Astrocyte of the spinal cord (primary cell): Measurements from ENCODE around the gene SLC26A1.
A peak's percentile ranks its signal among the peaks of the same experiment; 100 is the strongest.

Experiments used
- DNase-seq: peaks from one replicate; pipeline ENCODE4 v3.0.0; 2011; ENCODE audit warnings: low read depth, low spot score
- H3K4me3 ChIP-seq: 2 replicates; pipeline ENCODE4 v1.5.1; 2011; ENCODE audit warnings: low read depth, mild to moderate bottlenecking, low read length, moderate library complexity
- CTCF ChIP-seq: IDR thresholded peaks from 2 replicates; pipeline ENCODE4 v1.5.1; 2012; ENCODE audit warnings: low read depth, mild to moderate bottlenecking, low read length, inconsistent platforms
- in situ Hi-C: cut with HindIII; loops from 2 replicates; pipeline ENCODE4 v1.10.0; 2017; ENCODE audit warnings: low sequenced_read_pairs

SLC26A1 gene

GRCh38 chr4:987624-988513, 5.3 kb downstream of the SLC26A1 start:
- in situ Hi-C loops: no loop called here

GRCh38 chr4:986879-987623, 6.2 kb downstream of the SLC26A1 start, which contains the start of gene IDUA:
Gene IDUA, plus strand, starts transcription at chr4:987044. Its CDS starts 41 bp downstream, at chr4:987085.
- peak; percentile 49 for TF ChIP-seq CTCF
- peak; percentile 54 for DNase-seq
- peak within 1 kb of the TSS; percentile 58 for H3K4me3 ChIP-seq
- in situ Hi-C loops: no loop called here

More at GRCh38 chr4:987624-988513, 5.3 kb downstream of the SLC26A1 start:
- TF ChIP-seq CTCF: no peak
- peak overlapping the region; percentile 58 for H3K4me3 ChIP-seq
- DNase-seq: no peak

- TF ChIP-seq CTCF: no peak
- no peak for DNase-seq
- H3K4me3 ChIP-seq: peak overlapping the region; percentile 58
- in situ Hi-C loops: no loop called here
These were observed 6.8 kb downstream of the SLC26A1 start for GRCh38 chr4:986428-986878.

GRCh38 chr4:985123-985830, 7.9 kb downstream of the SLC26A1 start:
- peak overlapping the region; percentile 2 for H3K4me3 ChIP-seq
- DNase-seq: no peak
- in situ Hi-C loops: no loop called here
- no peak for TF ChIP-seq CTCF

GRCh38 chr4:984336-985054, 8.7 kb downstream of the SLC26A1 start:
- DNase-seq: no peak

More at GRCh38 chr4:984336-985054, 8.7 kb downstream of the SLC26A1 start:
- no peak for TF ChIP-seq CTCF
- H3K4me3 ChIP-seq: no peak overlapping the region
- in situ Hi-C loops: no loop called here
